Measurements from ENCODE around the gene LDOC1.
A peak's percentile ranks its signal among the peaks of the same experiment; 100 is the strongest.
"Not testable (repeated sequence)": the region's sequence is repeated elsewhere in the genome, so short reads cannot be mapped to it uniquely, and the experiment has no call there.

LDOC1 gene

GRCh38 chrX:141176586-141177451 is at the start of gene LDOC1:
TSS of gene LDOC1 (minus strand) at chrX:141177129. CDS start at chrX:141177021, 108 bp downstream.
- H3K4me3 ChIP-seq (replicated peaks in 1 of 2; ENCODE audit: low read depth in 2 of 2, low read length in 2 of 2), result peak within 1 kb of the TSS; percentile 69
- TF ChIP-seq, protein P1, sequence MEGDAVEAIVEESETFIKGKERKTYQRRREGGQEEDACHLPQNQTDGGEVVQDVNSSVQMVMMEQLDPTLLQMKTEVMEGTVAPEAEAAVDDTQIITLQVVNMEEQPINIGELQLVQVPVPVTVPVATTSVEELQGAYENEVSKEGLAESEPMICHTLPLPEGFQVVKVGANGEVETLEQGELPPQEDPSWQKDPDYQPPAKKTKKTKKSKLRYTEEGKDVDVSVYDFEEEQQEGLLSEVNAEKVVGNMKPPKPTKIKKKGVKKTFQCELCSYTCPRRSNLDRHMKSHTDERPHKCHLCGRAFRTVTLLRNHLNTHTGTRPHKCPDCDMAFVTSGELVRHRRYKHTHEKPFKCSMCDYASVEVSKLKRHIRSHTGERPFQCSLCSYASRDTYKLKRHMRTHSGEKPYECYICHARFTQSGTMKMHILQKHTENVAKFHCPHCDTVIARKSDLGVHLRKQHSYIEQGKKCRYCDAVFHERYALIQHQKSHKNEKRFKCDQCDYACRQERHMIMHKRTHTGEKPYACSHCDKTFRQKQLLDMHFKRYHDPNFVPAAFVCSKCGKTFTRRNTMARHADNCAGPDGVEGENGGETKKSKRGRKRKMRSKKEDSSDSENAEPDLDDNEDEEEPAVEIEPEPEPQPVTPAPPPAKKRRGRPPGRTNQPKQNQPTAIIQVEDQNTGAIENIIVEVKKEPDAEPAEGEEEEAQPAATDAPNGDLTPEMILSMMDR (IDR thresholded peaks at IDR 0.05; ENCODE audit: low read depth, low read length), result no peak
- peak; percentile 78 to 82 for DNase-seq (ENCODE audit: low read depth in 2 of 2)

- H3K4me3 ChIP-seq (replicated peaks in 1 of 2; ENCODE audit: low read depth in 2 of 2, low read length in 2 of 2), result no peak overlapping the region
- no peak for DNase-seq (ENCODE audit: low read depth in 2 of 2)
- TF ChIP-seq, protein P1 (IDR thresholded peaks at IDR 0.05; ENCODE audit: low read depth, low read length), result no peak
Measured at GRCh38 chrX:141221611-141222010, 44.7 kb upstream of the LDOC1 start.

GRCh38 chrX:141220342-141221008 is 43.5 kb upstream of the LDOC1 start:
- DNase-seq (ENCODE audit: low read depth in 2 of 2), result peak; percentile 46 to 75
- no peak overlapping the region for H3K4me3 ChIP-seq (replicated peaks in 1 of 2; ENCODE audit: low read depth in 2 of 2, low read length in 2 of 2)
- TF ChIP-seq, protein P1 (IDR thresholded peaks at IDR 0.05; ENCODE audit: low read depth, low read length), result no peak

DNA sequence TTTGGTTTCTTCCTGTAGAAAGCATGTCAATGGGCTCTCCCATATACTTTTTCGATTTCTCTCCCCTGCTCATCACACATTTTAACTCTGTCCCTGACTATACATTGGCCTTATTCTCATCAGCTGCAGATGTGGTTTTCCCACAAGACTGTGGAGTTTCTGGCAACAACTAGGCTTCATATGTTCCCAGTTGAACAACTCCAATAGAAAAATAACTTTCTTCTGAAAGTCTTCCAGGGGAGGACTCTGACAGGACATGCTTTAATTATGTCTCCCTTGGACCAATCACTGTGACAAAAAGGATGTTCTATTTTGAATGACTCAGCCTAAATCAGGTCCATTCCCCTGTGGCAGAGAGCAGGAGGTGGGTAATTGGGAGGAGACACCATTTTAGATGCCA is 37.3 kb upstream of the LDOC1 start:
- peak in 1 of 2 donors; percentile 1 for DNase-seq (ENCODE audit: low read depth in 2 of 2)
- TF ChIP-seq, protein P1 (IDR thresholded peaks at IDR 0.05; ENCODE audit: low read depth, low read length), result no peak
- H3K4me3 ChIP-seq (replicated peaks in 1 of 2; ENCODE audit: low read depth in 2 of 2, low read length in 2 of 2), result no peak overlapping the region

DNA sequence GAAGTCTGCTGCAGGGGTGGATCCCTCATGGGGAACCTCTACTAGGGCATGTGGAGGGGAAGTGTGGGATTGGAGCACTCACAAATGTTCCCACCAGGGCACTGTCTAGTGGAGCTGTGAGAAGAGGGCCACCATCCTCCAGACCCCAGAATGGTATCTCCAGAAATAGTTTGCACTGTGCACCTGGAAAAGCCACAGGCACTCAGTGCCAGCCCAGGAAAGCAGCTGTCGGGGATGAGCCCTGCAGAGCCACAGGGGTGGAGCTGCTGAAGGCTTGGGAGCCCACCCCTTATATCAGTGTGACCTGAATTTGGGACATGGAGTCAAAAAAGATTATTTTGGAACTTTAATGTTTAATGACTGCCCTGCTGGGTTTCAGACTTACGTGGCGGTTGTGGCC is 25.0 kb upstream of the LDOC1 start:
- TF ChIP-seq, protein P1 (IDR thresholded peaks at IDR 0.05; ENCODE audit: low read depth, low read length), result no peak
- DNase-seq (ENCODE audit: low read depth in 2 of 2), result no peak
- H3K4me3 ChIP-seq (replicated peaks in 1 of 2; ENCODE audit: low read depth in 2 of 2, low read length in 2 of 2), result no peak overlapping the region

DNA sequence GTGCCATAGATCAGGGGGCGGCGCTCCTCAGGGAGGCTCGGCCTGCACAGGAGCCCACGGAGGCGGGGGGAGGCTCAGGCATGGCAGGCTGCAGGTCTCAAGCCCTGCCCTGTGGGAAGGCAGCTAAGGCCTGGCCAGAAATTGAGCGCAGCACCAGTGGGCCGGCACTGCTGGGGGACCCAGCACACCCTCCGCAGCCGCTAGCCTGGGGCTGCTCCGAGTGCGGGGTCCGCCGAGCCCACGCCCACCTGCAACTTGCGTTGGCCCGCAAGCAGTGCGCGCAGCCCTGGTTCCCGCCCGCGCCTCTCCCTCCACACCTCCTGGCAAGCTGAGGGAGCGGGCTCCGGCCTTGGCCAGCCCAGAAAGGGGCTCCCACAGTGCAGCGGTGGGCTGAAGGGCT is 11.6 kb upstream of the LDOC1 start:
- not testable (repeated sequence) for DNase-seq (ENCODE audit: low read depth in 2 of 2); H3K4me3 ChIP-seq (replicated peaks in 1 of 2; ENCODE audit: low read depth in 2 of 2, low read length in 2 of 2)

- DNase-seq (ENCODE audit: low read depth in 2 of 2), result no peak
- TF ChIP-seq, protein P1 (IDR thresholded peaks at IDR 0.05; ENCODE audit: low read depth, low read length), result no peak
- H3K4me3 ChIP-seq (replicated peaks in 1 of 2; ENCODE audit: low read depth in 2 of 2, low read length in 2 of 2), result no peak overlapping the region
Measured at GRCh38 chrX:141185366-141185765, 8.4 kb upstream of the LDOC1 start.
